Prostate gland (tissue), 1 donor: ENCODE measurements around the gene CTTN.

ENCODE experiments used
- POLR2A ChIP-seq: fragments of 450-650 bp; IDR thresholded peaks from one replicate; pipeline ENCODE4 v1.6.1; 2016; ENCODE audit warnings: antibody characterized with exemption, mild to moderate bottlenecking
- POLR2AphosphoS5 ChIP-seq: sonication (generic); formaldehyde crosslinking; IDR thresholded peaks from one replicate; pipeline ENCODE4 v1.6.1; 2017; ENCODE audit warnings: antibody characterized with exemption

DNA sequence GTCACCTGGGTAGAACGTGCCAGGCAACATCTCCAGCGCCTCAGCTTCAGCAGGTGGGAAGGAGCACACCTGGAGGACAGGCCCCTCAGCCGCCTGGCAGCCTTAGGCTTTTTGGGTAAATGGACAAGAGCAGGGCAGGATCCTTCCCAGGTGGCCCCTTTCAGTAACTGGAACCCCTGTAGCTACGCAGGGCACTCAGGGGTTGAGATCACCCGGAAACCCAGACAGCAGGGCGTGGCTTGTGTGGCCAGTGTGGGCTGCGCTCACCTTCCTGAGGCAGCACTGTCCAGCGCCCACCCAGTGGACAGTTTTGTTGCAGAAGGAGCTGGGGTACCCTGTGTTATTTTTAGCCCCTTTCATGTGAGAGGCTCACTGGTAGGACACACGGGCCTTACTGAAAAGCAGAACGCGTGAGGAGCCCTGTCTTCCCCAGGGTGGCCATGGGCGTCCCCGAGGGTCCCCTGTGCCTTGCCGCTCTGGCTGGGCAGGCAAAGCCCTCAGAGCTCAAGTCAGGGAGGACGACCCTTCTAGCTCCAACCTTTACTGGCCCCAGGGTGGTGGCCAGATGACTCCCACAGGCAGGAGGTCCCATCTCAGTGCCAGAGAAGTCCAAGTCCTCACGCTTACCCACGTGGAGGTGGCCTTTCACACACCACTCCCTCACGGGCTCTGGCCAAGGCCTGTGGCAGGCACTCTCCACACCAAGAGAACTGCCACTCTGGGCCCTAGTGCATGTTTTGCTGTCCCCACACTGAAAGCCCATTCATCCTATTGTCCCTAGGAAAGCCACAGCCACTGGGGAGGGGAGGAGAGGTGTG is 75.8 kb downstream of the CTTN start:
- no peak for TF ChIP-seq POLR2A
- TF ChIP-seq POLR2AphosphoS5, result no peak
